Fibroblast of mammary gland (primary cell): Measurements from ENCODE around the gene GCSAM.

ENCODE experiments used
- DNase-seq: peaks from one replicate; pipeline ENCODE4 v3.0.0-alpha.2; 2010; ENCODE audit warnings: low read depth
- H3K4me3 ChIP-seq: 2 replicates; pipeline ENCODE4 v1.5.1; 2011; ENCODE audit warnings: low read depth, mild to moderate bottlenecking, low read length, moderate library complexity; ENCODE audit not compliant: control insufficient read depth
- CTCF ChIP-seq: conservative IDR thresholded peaks from 2 replicates; pipeline ENCODE4 v1.5.1; 2011; ENCODE audit warnings: low read depth, low read length, inconsistent platforms; ENCODE audit not compliant: control insufficient read depth, insufficient read depth

Gene GCSAM

DNA sequence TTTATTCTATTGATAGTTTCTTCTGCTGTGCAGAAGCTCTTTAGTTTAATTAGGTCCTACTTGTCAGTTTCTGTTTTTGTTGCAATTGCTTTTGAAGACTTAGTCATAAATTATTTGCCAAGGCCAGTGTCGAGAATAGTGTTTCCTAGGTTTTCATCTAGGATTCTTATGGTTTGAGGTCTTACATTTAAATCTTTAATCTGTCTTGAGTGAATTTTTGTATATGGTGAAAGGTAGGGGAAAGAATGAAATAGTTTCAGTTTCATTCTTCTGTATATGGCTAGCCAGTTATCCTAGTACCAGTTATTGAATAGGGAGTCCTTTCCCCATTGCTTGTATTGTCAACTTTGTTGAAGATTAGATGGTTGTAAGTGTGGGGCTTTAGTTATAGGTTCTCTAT lies 10.6 kb upstream of the GCSAM start:
- no peak for DNase-seq
- no peak overlapping the region for H3K4me3 ChIP-seq
- no peak for TF ChIP-seq CTCF

GRCh38 chr3:112143251-112143650 lies 10.2 kb upstream of the GCSAM start:
- DNase-seq, result peak; percentile 10
- H3K4me3 ChIP-seq, result no peak overlapping the region
- no peak for TF ChIP-seq CTCF

GRCh38 chr3:112141293-112141692 lies 8.2 kb upstream of the GCSAM start:
- DNase-seq, result no peak
- no peak overlapping the region for H3K4me3 ChIP-seq
- no peak for TF ChIP-seq CTCF

GRCh38 chr3:112140584-112140983 lies 7.5 kb upstream of the GCSAM start:
- no peak for DNase-seq
- no peak for TF ChIP-seq CTCF
- no peak overlapping the region for H3K4me3 ChIP-seq

DNA sequence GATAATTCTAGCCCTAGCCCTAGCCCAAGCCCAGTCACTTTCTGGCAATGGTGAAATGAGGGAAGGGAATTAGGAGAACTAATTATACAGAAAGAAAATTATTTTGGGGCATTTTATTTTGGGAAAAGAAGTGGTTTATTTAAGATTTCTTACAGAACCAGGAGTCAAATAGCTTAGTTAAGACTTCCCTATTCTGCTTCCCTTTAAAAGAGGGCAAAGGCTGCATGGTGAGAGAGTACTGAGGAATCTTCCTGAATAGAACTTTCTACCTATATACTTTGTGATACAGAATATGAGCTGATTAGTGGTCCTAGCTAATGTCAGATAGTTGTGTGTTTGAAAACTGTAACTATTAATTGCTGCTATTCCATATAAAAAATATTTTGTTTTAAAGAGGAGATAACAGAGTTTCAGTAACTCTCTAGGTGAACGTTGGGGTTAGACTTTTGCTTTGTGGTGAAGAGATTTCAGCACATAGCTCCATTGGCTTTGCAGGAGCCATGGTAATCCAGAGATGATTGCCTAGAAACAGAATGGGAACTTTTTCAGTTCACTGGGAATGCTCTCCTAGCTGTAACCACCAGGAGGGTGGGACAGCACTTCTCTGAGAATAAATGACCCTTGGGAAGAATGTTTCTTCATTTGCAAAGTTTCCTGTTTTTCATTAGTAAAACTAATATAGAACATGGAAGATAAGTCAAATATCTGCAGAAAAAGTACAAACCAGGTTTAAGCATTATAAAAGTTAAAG lies 5.3 kb upstream of the GCSAM start:
- DNase-seq, result no peak
- no peak for TF ChIP-seq CTCF

DNA sequence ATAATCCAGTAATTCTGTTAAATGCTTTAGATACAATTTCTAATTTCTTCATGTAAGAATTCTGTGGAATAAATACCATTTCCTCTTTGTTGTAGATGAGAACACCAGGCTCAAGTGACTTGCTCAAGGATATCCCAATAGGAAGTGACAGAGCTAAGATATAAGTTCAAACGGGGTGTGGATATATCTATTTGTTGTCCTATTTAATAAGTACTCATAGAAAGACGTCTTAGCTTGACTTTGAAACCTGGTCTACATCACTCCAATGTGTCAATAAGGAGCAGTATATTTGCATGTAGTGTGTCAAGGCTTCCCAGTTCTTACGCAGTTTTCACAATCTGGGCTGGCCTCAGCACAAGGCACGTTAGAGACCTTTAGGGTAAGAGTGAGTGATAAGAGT lies 4.7 kb upstream of the GCSAM start:
- no peak overlapping the region for H3K4me3 ChIP-seq
- no peak for TF ChIP-seq CTCF
- no peak for DNase-seq

More for the DNA sequence above, 5.3 kb upstream of the GCSAM start:
- H3K4me3 ChIP-seq, result no peak overlapping the region
